SK-N-SH (cell line): ENCODE results near the gene SH3BP5L. TPM values are rescaled to one million over a fixed set of nuclear protein-coding genes. Genes with fewer than 3 reads are reported as not detected.

Experiments
- CTCF ChIA-PET: fragments of 300-600, 350-600 bp; formaldehyde crosslinking; extraction: SDS; loops from one replicate; lab custom pipeline; 2021; lab: Yijun Ruan, JAX
- POLR2A ChIA-PET: fragments of 350-600 bp; sonication (Branson Sonifier 250); formaldehyde crosslinking; extraction: SDS; loops from one replicate; lab custom pipeline; 2020; ENCODE audit warnings: antibody characterized with exemption, inconsistent platforms; lab: Yijun Ruan, JAX
- DNase-seq: peaks from one replicate; pipeline ENCODE4 v3.0.0; 2012
- H2AFZ ChIP-seq: fragments of 200-600 bp; sonication (generic); 2 replicates; pipeline ENCODE4 v1.8.1; 2016; ENCODE audit warnings: antibody characterized with exemption, mild to moderate bottlenecking, low read depth
- H3F3A ChIP-seq: fragments of 200-600 bp; sonication (generic); replicated peaks from 2 replicates; pipeline ENCODE3; 2016; ENCODE audit warnings: antibody characterized with exemption, mild to moderate bottlenecking; ENCODE audit not compliant: insufficient read depth
- H3K27ac ChIP-seq, 2 experiments: fragments of 200-500 bp in 1 of 2; fragments of 200-600 bp in 1 of 2; sonication (Bioruptor generic) in 1 of 2; sonication (generic), shearing (Covaris generic) in 1 of 2; 2 replicates each; pipeline versions ENCODE4 v1.5.1 to v1.6.1; 2014 to 2016; ENCODE audit warnings: low read depth in 2 of 2, inconsistent platforms in 1 of 2, low read length in 1 of 2, mild to moderate bottlenecking in 1 of 2, mixed read lengths in 1 of 2
- H3K27me3 ChIP-seq: fragments of 200-600 bp; sonication (generic), shearing (Covaris generic); 2 replicates; pipeline ENCODE4 v1.6.1; 2016; ENCODE audit warnings: mixed run types; ENCODE audit not compliant: insufficient read depth
- H3K36me3 ChIP-seq, 2 experiments: fragments of 200-500 bp in 1 of 2; fragments of 200-600 bp in 1 of 2; sonication (Bioruptor generic) in 1 of 2; sonication (generic) in 1 of 2; replicated peaks in 1 of 2; 2 replicates each; pipeline versions ENCODE3 to v1.5.1; 2014 to 2016; ENCODE audit warnings: low read length in 1 of 2, mild to moderate bottlenecking in 1 of 2; ENCODE audit not compliant: insufficient read depth in 2 of 2, control insufficient read depth in 1 of 2
- H3K4me1 ChIP-seq, 2 experiments: fragments of 200-500 bp in 1 of 2; fragments of 200-600 bp in 1 of 2; sonication (Bioruptor generic) in 1 of 2; sonication (generic), shearing (Covaris generic) in 1 of 2; 2 replicates each; pipeline versions ENCODE4 v1.5.1 to v1.6.1; 2014 to 2016; ENCODE audit warnings: low read depth in 1 of 2, low read length in 1 of 2, mixed run types in 1 of 2; ENCODE audit not compliant: insufficient read depth in 2 of 2, control insufficient read depth in 1 of 2
- H3K4me2 ChIP-seq: fragments of 200-600 bp; sonication (generic), shearing (Covaris generic); 2 replicates; pipeline ENCODE4 v1.6.1; 2017; ENCODE audit warnings: mixed run types
- H3K4me3 ChIP-seq, 2 experiments: fragments of 200-500 bp in 1 of 2; fragments of 200-600 bp in 1 of 2; sonication (Bioruptor generic) in 1 of 2; sonication (generic), shearing (Covaris generic) in 1 of 2; 2 replicates each; pipeline versions ENCODE4 v1.5.1 to v1.8.1; 2014 to 2016; ENCODE audit warnings: low read depth in 2 of 2, inconsistent platforms in 1 of 2, low read length in 1 of 2, mild to moderate bottlenecking in 1 of 2, mixed read lengths in 1 of 2, moderate library complexity in 1 of 2
- H3K79me2 ChIP-seq: fragments of 200-600 bp; sonication (generic); 2 replicates; pipeline ENCODE4 v1.8.1; 2017; ENCODE audit warnings: mild to moderate bottlenecking; ENCODE audit not compliant: insufficient read depth
- H3K9ac ChIP-seq: fragments of 200-600 bp; sonication (generic); 2 replicates; pipeline ENCODE4 v1.6.1; 2017; ENCODE audit warnings: mixed run types
- H3K9me2 ChIP-seq: fragments of 200-600 bp; sonication (generic); 2 replicates; pipeline ENCODE4 v1.6.1; 2017; ENCODE audit warnings: mixed run types
- H3K9me3 ChIP-seq: fragments of 200-600 bp; sonication (generic); 2 replicates; pipeline ENCODE4 v1.6.1; 2017; ENCODE audit warnings: mixed run types, mild to moderate bottlenecking, moderate library complexity
- H4K20me1 ChIP-seq: fragments of 200-600 bp; sonication (generic); 2 replicates; pipeline ENCODE4 v1.6.1; 2017; ENCODE audit warnings: mild to moderate bottlenecking, mixed run types; ENCODE audit not compliant: insufficient read depth
- CHD2 ChIP-seq: fragments of 150-350 bp; IDR thresholded peaks from 2 replicates; pipeline ENCODE4 v1.6.1; 2018; ENCODE audit warnings: low read length; ENCODE audit not compliant: partially characterized antibody
- FOSL2 ChIP-seq: IDR thresholded peaks from 2 replicates; pipeline ENCODE4 v1.4.0; 2012; ENCODE audit warnings: low read depth, mild to moderate bottlenecking, moderate library complexity, borderline replicate concordance
- FOXJ3 ChIP-seq: sonication (generic); formaldehyde crosslinking; IDR thresholded peaks from 2 replicates; pipeline ENCODE4 v1.5.1; 2020; ENCODE audit warnings: mild to moderate bottlenecking, missing genetic modification reagents
- FOXM1 ChIP-seq: IDR thresholded peaks from 2 replicates; pipeline ENCODE4 v1.4.0; 2012; ENCODE audit warnings: low read depth, mild to moderate bottlenecking
- GABPA ChIP-seq: IDR thresholded peaks from 2 replicates; pipeline ENCODE4 v1.4.0; 2012; ENCODE audit warnings: low read depth, mild to moderate bottlenecking
- GATA2 ChIP-seq: sonication (generic); formaldehyde crosslinking; IDR thresholded peaks from 2 replicates; pipeline ENCODE4 v1.5.0; 2020; ENCODE audit warnings: mild to moderate bottlenecking, missing genetic modification reagents
- RAD21 ChIP-seq: IDR thresholded peaks from 2 replicates; pipeline ENCODE4 v1.6.1; 2012; ENCODE audit warnings: mild to moderate bottlenecking, low read length
- REST ChIP-seq: IDR thresholded peaks from 2 replicates; pipeline ENCODE4 v1.6.1; 2012; ENCODE audit warnings: mild to moderate bottlenecking, low read depth, low read length, moderate library complexity
- SIN3A ChIP-seq: IDR thresholded peaks from 2 replicates; pipeline ENCODE4 v1.6.1; 2012; ENCODE audit warnings: low read depth, mild to moderate bottlenecking, low read length, moderate library complexity, borderline replicate concordance
- SMC3 ChIP-seq: IDR thresholded peaks from 2 replicates; pipeline ENCODE4 v1.6.1; 2012; ENCODE audit warnings: low read depth, low read length, improper control_type of control experiment
- TCF12 ChIP-seq: IDR thresholded peaks from 2 replicates; pipeline ENCODE4 v1.4.0; 2012
- ZBTB33 ChIP-seq: IDR thresholded peaks from 2 replicates; pipeline ENCODE4 v1.4.0; 2012; ENCODE audit warnings: low read depth, borderline replicate concordance
- WGBS: methylation state at CpG from one replicate; pipeline ENCODE4 v1.1.6; 2017; ENCODE audit warnings: low lambda C conversion rate; 5-methylcytosine and 5-hydroxymethylcytosine counted together
- polyA plus RNA-seq, 3 experiments: library from polyadenylated mRNA; depleted of rRNA; stranded (reverse); fragments of >200 nt; gene quantifications; 2 replicates each; pipeline ENCODE4 v1.2.3, GENCODE V29; 2012

The SH3BP5L gene
- polyA plus RNA-seq, 1 of the 3 experiments (the other 2 are of a cell fraction): 32.1 TPM

GRCh38 chr1:248849152-248849551 is 23.4 kb upstream of the SH3BP5L start:
- ChIA-PET POLR2A (interaction anchor here (1.6 kb wide), 1 partner anchor 9 kb away, joined by 5 read pairs; the partner anchor contains the start of gene ZNF692), CTCF (interaction anchor here (1.6 to 2.5 kb wide), 2 partner anchors 8 to 9 kb away, joined by 5 to 9 read pairs; no protein-coding TSS in a partner anchor)
- TF ChIP-seq TCF12 (no peak), FOSL2 (no peak), CHD2 (no peak), REST (no peak), GABPA (no peak)

GRCh38 chr1:248848602-248849001 is 22.9 kb upstream of the SH3BP5L start:
- H2AFZ ChIP-seq: no peak overlapping the region
- H3K4me1 ChIP-seq: no peaks in the 10 kb centered on the region; a peak in 1 of 4 replicates
- no peak overlapping the region for H3K4me3 ChIP-seq
- peaks cover 13 to 64% of the 10 kb centered on the region in 2 experiments for H3K36me3 ChIP-seq
- no peaks in the 10 kb centered on the region for H3K9me3 ChIP-seq
- POLR2A ChIA-PET: no interaction called here
- H3F3A ChIP-seq: no peaks in the 10 kb centered on the region
- no peak overlapping the region for H3K9ac ChIP-seq
- H3K4me2 ChIP-seq: no peak overlapping the region
- CTCF ChIA-PET: no interaction called here
- TF ChIP-seq TCF12: no peak
- 88% methylated on average over 8 of the region's 8 CpGs for WGBS
- H3K27me3 ChIP-seq: no peaks in the 10 kb centered on the region
- H3K9me2 ChIP-seq: no peaks in the 10 kb centered on the region
- no peak overlapping the region for H3K27ac ChIP-seq
- no peaks in the 10 kb centered on the region for H4K20me1 ChIP-seq
- H3K79me2 ChIP-seq: peaks cover 12% of the 10 kb centered on the region
- DNase-seq: no peak

More at GRCh38 chr1:248849152-248849551, 23.4 kb upstream of the SH3BP5L start:
- no peak for DNase-seq
- no peaks in the 10 kb centered on the region for H3K27me3 ChIP-seq
- H3K27ac ChIP-seq: no peak overlapping the region
- H3K4me1 ChIP-seq: no peaks in the 10 kb centered on the region; a peak in 1 of 4 replicates
- 100% methylated on average over 2 of the region's 3 CpGs for WGBS
- H3K36me3 ChIP-seq: peaks cover 13 to 67% of the 10 kb centered on the region in 2 experiments
- H3K9ac ChIP-seq: no peak overlapping the region
- peaks cover 7% of the 10 kb centered on the region; the same call in 1 of the 2 replicates for H3K79me2 ChIP-seq
- no peak overlapping the region for H3K4me2 ChIP-seq
- no peaks in the 10 kb centered on the region for H4K20me1 ChIP-seq
- no peak overlapping the region for H2AFZ ChIP-seq
- H3K9me2 ChIP-seq: no peaks in the 10 kb centered on the region
- no peaks in the 10 kb centered on the region for H3K9me3 ChIP-seq
- H3F3A ChIP-seq: no peaks in the 10 kb centered on the region
- no peak overlapping the region for H3K4me3 ChIP-seq

- Histone ChIP-seq H3K27ac (no peak overlapping the region), H3K27me3 (no peaks in the 10 kb centered on the region), H4K20me1 (no peaks in the 10 kb centered on the region), H2AFZ (no peak overlapping the region), H3F3A (no peaks in the 10 kb centered on the region), H3K9me3 (no peaks in the 10 kb centered on the region), H3K4me2 (no peak overlapping the region), H3K36me3 (peaks cover 14 to 60% of the 10 kb centered on the region in 2 experiments), H3K4me1 (no peaks in the 10 kb centered on the region; a peak in 1 of 4 replicates), H3K4me3 (no peak overlapping the region), H3K79me2 (peaks cover 17% of the 10 kb centered on the region), H3K9me2 (no peaks in the 10 kb centered on the region), H3K9ac (no peak overlapping the region)
- POLR2A ChIA-PET: interaction anchor here (1.0 kb wide), 1 partner anchor 16 kb away, joined by 3 read pairs; no protein-coding TSS in a partner anchor
- TF ChIP-seq TCF12: no peak
- no peak for TF ChIP-seq ZBTB33
- TF ChIP-seq SIN3A: no peak
- no peak for TF ChIP-seq FOXM1
- TF ChIP-seq RAD21: no peak
- no peak for TF ChIP-seq FOXJ3 (CRISPR knock-in tag)
- TF ChIP-seq SMC3: no peak
- no peak for TF ChIP-seq GATA2 (CRISPR knock-in tag)
- no peak for DNase-seq
- CTCF ChIA-PET: no interaction called here
- WGBS: 96% methylated on average over 48 of the region's 72 CpGs
These were observed 22.3 kb upstream of the SH3BP5L start for GRCh38 chr1:248847956-248848561.
